ENCODE results near the gene PLA2G6.

DNA sequence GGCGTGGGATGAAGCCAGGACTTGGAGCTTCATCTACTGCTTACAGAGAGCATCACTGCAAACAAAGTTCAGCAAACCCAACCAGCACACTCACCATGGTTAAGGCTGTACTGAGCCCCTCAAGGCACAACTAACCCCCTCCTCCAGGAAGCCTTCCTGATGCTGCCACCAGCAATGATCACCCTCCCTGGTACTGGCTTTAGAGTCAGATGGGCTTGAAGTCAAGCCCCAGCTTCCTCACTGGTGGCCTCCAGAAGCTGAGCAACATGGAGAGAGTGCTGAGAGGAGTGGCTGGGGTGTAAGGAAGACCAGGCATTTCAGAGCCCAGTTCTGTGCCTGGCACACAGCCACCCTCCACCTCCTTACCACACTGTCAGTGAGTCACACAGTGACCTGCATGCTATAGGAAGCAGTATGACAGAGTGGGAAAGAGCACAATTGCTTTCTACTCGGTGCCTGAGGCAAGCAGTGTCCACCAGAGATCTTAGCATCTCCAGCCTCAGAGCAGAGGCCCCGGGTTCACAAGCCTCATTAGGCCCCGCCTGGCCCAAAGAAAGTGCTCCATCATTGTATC, 46.4 kb downstream of the PLA2G6 start:
- TF ChIP-seq CTCF (IDR thresholded peaks at IDR 0.05; ENCODE audit: poor library complexity) (no peak), EZH2 (IDR thresholded peaks at IDR 0.05; ENCODE audit: borderline replicate concordance) (no peak), EZH2phosphoT487 (IDR thresholded peaks at IDR 0.05; ENCODE audit: low read depth, severe bottlenecking, unreplicated experiment) (no peak)

All from hepatocyte (in vitro differentiated cells).